Peyer's patch (tissue), 4 donors: ENCODE data around the gene BEST3.

ENCODE experiments used
- POLR2A ChIP-seq, 2 donors: fragments of 450-650 bp; IDR thresholded peaks; one replicate each; pipeline ENCODE4 v1.5.1; 2017; ENCODE audit warnings: antibody characterized with exemption in 2 of 2, mild to moderate bottlenecking in 2 of 2, moderate library complexity in 2 of 2
- TF ChIP-seq, protein P1 (sequence below), 6 experiments: fragments of 450-650 bp in 4 of 6; fragments of 200-600 bp in 2 of 6; sonication (generic) in 1 of 6; IDR thresholded peaks; one replicate each; pipeline ENCODE4 v1.5.1; 2017 to 2019; ENCODE audit warnings: antibody characterized with exemption in 6 of 6, mild to moderate bottlenecking in 3 of 6, moderate library complexity in 1 of 6

DNA sequence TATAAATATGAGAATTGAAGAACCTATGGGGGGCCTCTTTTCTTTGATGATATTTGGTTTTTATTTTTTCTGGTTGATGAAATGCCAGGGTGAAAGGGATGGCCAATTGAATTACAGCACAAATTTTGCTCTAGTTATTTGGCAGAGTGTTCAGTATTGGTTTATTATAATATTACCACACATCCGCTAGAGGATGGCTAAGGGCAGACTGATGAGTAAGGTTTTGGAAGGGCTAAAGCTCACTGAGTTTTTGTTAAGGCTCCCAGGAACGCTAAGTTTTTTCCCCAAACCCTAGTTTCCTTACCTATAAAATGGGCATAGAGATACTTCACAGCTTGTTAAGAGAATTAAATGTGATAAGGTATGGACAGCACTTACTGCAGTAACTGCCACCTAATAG is 54.1 kb downstream of the BEST3 start:
- TF ChIP-seq POLR2A (IDR thresholded peaks at IDR 0.05) = no peak
- TF ChIP-seq, protein P1, sequence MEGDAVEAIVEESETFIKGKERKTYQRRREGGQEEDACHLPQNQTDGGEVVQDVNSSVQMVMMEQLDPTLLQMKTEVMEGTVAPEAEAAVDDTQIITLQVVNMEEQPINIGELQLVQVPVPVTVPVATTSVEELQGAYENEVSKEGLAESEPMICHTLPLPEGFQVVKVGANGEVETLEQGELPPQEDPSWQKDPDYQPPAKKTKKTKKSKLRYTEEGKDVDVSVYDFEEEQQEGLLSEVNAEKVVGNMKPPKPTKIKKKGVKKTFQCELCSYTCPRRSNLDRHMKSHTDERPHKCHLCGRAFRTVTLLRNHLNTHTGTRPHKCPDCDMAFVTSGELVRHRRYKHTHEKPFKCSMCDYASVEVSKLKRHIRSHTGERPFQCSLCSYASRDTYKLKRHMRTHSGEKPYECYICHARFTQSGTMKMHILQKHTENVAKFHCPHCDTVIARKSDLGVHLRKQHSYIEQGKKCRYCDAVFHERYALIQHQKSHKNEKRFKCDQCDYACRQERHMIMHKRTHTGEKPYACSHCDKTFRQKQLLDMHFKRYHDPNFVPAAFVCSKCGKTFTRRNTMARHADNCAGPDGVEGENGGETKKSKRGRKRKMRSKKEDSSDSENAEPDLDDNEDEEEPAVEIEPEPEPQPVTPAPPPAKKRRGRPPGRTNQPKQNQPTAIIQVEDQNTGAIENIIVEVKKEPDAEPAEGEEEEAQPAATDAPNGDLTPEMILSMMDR (IDR thresholded peaks at IDR 0.05) = no peak
